ENCODE measurements around the gene LAX1.

The LAX1 gene

DNA sequence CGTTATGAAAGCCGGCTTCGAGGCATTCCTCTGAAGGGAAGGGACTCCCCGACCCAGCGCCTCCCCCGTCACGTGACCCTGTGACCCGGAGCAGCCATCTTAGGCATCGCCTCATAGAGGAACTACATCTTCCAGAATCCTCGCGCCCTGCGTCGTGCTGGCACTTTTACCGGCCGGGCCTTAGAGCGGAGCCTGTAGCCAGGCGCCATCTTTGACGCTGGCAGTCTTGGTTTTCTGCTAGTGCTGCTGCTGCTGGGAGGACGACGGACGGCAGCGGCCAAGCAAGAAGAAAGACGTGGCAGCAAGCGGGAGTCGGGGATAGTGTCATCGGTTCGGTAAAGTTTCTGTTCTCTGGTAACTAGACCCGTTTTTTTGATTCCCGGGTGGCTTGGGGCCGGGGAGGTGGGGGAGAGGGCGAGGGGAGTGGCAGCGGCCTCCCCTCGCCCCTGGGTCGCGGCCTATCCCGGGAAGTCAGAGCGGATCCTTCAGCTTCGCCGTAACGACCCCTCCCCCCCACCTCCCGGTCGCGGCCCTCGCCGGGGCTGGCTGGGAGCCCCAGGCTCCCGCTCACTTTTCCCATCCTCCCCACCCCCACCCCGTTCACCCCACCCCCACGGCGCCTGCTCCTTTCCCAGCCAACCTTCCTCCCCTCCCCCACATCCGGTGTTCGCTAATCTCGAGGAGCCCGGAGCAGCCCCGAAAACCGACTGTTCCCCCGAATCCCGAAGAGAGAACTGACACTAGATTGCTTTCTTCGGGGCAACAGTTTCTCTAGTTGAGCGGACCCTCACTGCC, 30.7 kb downstream of the LAX1 start, which contains the start of the genes ZBED6 and ZC3H11A:
TSS of gene ZBED6 (plus strand) at position 183 of the 795 bp plus-strand sequence. CDS start 1,900 bp downstream, outside the sequence.
TSS of gene ZC3H11A (plus strand) at position 183 of the 795 bp plus-strand sequence. CDS start 21,448 bp downstream, outside the sequence.
- peaks cover 39% of the 10 kb centered on the region for H3K4me1 ChIP-seq (ENCODE audit: control insufficient read depth, insufficient read depth, low read length)
- peak within 1 kb of the TSS; percentile 84 for H3K4me3 ChIP-seq (ENCODE audit: low read length)
- peaks cover 32% of the 10 kb centered on the region for H3K36me3 ChIP-seq (ENCODE audit: insufficient read depth, low read length)
- no peaks in the 10 kb centered on the region for H3K9me3 ChIP-seq (replicated peaks; ENCODE audit: low read length)
- H3K9ac ChIP-seq (ENCODE audit: low read depth, low read length): peak within 1 kb of the TSS; percentile 96
- peak within 1 kb of the TSS; percentile 81 for H3K4me2 ChIP-seq (ENCODE audit: low read length)
- no peaks in the 10 kb centered on the region for H3K27me3 ChIP-seq (ENCODE audit: control insufficient read depth, insufficient read depth, low read length)

GRCh38 chr1:203796236-203796605, 31.2 kb downstream of the LAX1 start:
- Histone ChIP-seq H3K27me3 (ENCODE audit: control insufficient read depth, insufficient read depth, low read length) (no peaks in the 10 kb centered on the region), H3K4me1 (ENCODE audit: control insufficient read depth, insufficient read depth, low read length) (peaks cover 39% of the 10 kb centered on the region), H3K9me3 (replicated peaks; ENCODE audit: low read length) (no peaks in the 10 kb centered on the region), H3K4me2 (ENCODE audit: low read length) (peak overlapping the region; percentile 81), H3K9ac (ENCODE audit: low read depth, low read length) (peak overlapping the region; percentile 96), H3K36me3 (ENCODE audit: insufficient read depth, low read length) (peaks cover 32% of the 10 kb centered on the region), H3K4me3 (ENCODE audit: low read length) (peak overlapping the region; percentile 84)

DNA sequence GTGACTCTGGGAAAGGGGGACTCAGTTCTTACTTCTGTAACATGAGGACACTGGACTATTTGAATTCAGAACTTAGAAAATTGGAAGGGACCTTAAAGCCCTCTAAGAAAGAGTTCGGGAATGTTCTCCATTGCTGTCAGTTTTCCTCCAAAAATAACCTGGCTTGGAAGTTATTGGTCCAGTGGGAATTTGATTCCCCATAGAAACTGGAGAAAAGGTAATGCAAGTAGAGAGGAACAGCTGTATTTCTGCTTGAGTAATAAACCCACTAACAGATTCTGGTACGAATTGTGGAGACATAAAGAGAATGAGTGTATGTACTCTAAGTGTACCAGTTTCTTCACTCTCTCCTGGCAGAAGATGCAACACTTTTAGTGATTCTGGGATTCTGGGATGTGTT, 32.2 kb downstream of the LAX1 start:
- no peaks in the 10 kb centered on the region for H3K27me3 ChIP-seq (ENCODE audit: control insufficient read depth, insufficient read depth, low read length)
- peak overlapping the region; percentile 84 for H3K4me3 ChIP-seq (ENCODE audit: low read length)
- H3K9ac ChIP-seq (ENCODE audit: low read depth, low read length): peak overlapping the region; percentile 96

GRCh38 chr1:203797948-203798655, 33.1 kb downstream of the LAX1 start:
- Histone ChIP-seq H3K9me3 (replicated peaks; ENCODE audit: low read length) (no peaks in the 10 kb centered on the region), H3K4me2 (ENCODE audit: low read length) (peak overlapping the region; percentile 81), H3K4me3 (ENCODE audit: low read length) (peak overlapping the region; percentile 84)

More for the DNA sequence above, 32.2 kb downstream of the LAX1 start:
- Histone ChIP-seq H3K36me3 (ENCODE audit: insufficient read depth, low read length) (peaks cover 36% of the 10 kb centered on the region), H3K9me3 (replicated peaks; ENCODE audit: low read length) (no peaks in the 10 kb centered on the region), H3K4me2 (ENCODE audit: low read length) (peak overlapping the region; percentile 81), H3K4me1 (ENCODE audit: control insufficient read depth, insufficient read depth, low read length) (peaks cover 39% of the 10 kb centered on the region)

GRCh38 chr1:203799157-203799556, 34.2 kb downstream of the LAX1 start:
- no peak overlapping the region for H3K4me2 ChIP-seq (ENCODE audit: low read length)
- H3K4me1 ChIP-seq (ENCODE audit: control insufficient read depth, insufficient read depth, low read length): peaks cover 39% of the 10 kb centered on the region
- no peak overlapping the region for H3K9ac ChIP-seq (ENCODE audit: low read depth, low read length)
- no peak overlapping the region for H3K4me3 ChIP-seq (ENCODE audit: low read length)
- no peaks in the 10 kb centered on the region for H3K27me3 ChIP-seq (ENCODE audit: control insufficient read depth, insufficient read depth, low read length)
- peaks cover 49% of the 10 kb centered on the region for H3K36me3 ChIP-seq (ENCODE audit: insufficient read depth, low read length)
- H3K9me3 ChIP-seq (replicated peaks; ENCODE audit: low read length): no peaks in the 10 kb centered on the region

More at GRCh38 chr1:203797948-203798655, 33.1 kb downstream of the LAX1 start:
- Histone ChIP-seq H3K27me3 (ENCODE audit: control insufficient read depth, insufficient read depth, low read length) (no peaks in the 10 kb centered on the region), H3K36me3 (ENCODE audit: insufficient read depth, low read length) (peaks cover 41% of the 10 kb centered on the region), H3K4me1 (ENCODE audit: control insufficient read depth, insufficient read depth, low read length) (peaks cover 39% of the 10 kb centered on the region), H3K9ac (ENCODE audit: low read depth, low read length) (no peak overlapping the region)

GRCh38 chr1:203799971-203800370, 35.0 kb downstream of the LAX1 start:
- no peak overlapping the region for H3K9ac ChIP-seq (ENCODE audit: low read depth, low read length)
- H3K4me1 ChIP-seq (ENCODE audit: control insufficient read depth, insufficient read depth, low read length): peaks cover 37% of the 10 kb centered on the region
- no peaks in the 10 kb centered on the region for H3K9me3 ChIP-seq (replicated peaks; ENCODE audit: low read length)
- H3K4me2 ChIP-seq (ENCODE audit: low read length): peak overlapping the region; percentile 42
- H3K27me3 ChIP-seq (ENCODE audit: control insufficient read depth, insufficient read depth, low read length): no peaks in the 10 kb centered on the region
- H3K4me3 ChIP-seq (ENCODE audit: low read length): no peak overlapping the region
- H3K36me3 ChIP-seq (ENCODE audit: insufficient read depth, low read length): peaks cover 54% of the 10 kb centered on the region

DNA sequence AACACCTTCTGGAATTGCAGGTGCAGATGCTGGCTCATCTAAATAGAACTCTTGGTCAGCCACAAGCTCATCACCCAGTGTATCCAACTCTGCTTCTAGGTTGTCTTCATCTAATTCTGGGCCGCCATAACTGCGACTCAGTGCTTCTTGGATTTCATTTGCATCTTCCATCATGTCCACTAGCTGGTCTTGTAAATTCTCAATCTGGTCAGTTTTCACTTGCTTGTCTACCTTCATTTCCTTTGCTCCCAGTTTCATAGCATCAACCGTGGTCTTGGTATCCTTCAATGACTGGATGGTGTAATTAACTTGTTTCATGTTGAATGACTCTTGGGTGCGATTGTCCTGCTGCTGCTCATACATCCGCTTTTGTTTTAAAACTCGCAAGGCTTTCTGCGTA, 40.7 kb downstream of the LAX1 start:
- Histone ChIP-seq H3K9me3 (replicated peaks; ENCODE audit: low read length) (no peaks in the 10 kb centered on the region), H3K4me3 (ENCODE audit: low read length) (no peak overlapping the region), H3K4me2 (ENCODE audit: low read length) (no peak overlapping the region), H3K9ac (ENCODE audit: low read depth, low read length) (no peak overlapping the region), H3K4me1 (ENCODE audit: control insufficient read depth, insufficient read depth, low read length) (peaks cover 10% of the 10 kb centered on the region), H3K27me3 (ENCODE audit: control insufficient read depth, insufficient read depth, low read length) (no peaks in the 10 kb centered on the region), H3K36me3 (ENCODE audit: insufficient read depth, low read length) (peaks cover 49% of the 10 kb centered on the region)

DNA sequence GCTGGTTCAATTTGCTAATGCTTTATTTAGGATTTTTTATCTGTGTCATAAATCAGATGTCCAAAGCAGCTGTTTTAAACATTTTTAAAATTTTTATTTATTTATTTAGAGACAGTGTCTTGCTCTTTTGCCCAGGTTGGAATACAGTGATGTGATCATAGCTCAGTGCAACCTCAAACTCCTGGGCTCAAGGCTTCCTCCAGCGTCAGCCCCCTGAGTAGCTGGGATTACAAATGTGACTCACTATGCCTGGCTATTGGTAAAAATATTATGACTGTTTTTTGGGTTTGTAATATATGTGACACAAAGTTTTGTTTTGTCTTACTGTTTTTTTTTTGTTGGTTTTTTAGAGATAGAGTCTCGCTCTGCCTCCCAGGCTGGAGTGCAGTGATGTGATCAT, 42.2 kb downstream of the LAX1 start:
- no peak overlapping the region for H3K4me3 ChIP-seq (ENCODE audit: low read length)
- H3K4me1 ChIP-seq (ENCODE audit: control insufficient read depth, insufficient read depth, low read length): peaks cover 17% of the 10 kb centered on the region
- H3K27me3 ChIP-seq (ENCODE audit: control insufficient read depth, insufficient read depth, low read length): no peaks in the 10 kb centered on the region
- H3K9ac ChIP-seq (ENCODE audit: low read depth, low read length): no peak overlapping the region
- no peaks in the 10 kb centered on the region for H3K9me3 ChIP-seq (replicated peaks; ENCODE audit: low read length)
- H3K4me2 ChIP-seq (ENCODE audit: low read length): peak overlapping the region; percentile 35
- H3K36me3 ChIP-seq (ENCODE audit: insufficient read depth, low read length): peaks cover 52% of the 10 kb centered on the region

DNA sequence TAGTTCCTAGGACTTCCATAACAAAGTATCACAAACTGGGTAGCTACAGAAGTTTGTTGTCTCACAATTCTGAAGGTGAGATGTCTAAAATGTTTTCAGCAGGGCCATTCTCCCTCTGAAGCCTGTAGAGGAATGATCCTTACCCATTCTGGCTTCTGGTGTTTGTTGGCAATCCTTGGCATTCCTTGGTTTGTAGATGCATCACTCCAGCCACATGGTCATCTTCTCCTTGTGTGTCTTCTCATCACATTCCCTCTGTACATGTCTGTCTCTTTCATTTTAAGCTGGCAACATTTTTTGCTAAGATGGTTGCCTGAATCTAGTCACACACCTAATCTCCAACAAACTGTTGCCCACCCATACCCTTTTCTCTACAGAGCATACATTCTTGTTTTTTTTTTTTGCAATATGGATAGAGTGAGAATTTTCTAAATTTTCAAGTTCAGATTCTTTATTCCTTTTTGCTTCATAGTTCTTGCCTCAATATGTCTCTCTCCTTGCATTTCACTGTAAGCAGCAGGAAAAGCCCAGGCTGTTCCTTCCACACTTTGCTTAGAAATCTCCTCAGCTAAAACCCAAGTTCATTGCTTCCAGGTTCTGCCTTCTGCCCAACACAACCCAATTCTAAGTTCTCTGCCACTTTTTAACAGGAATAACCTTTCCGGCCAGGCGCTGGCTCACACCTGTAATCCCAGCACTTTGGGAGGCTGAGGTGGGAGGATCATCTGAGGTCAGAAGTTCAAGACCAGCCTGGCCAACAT, 48.8 kb downstream of the LAX1 start:
- H3K4me1 ChIP-seq (ENCODE audit: control insufficient read depth, insufficient read depth, low read length): peaks cover 7% of the 10 kb centered on the region
- H3K27me3 ChIP-seq (ENCODE audit: control insufficient read depth, insufficient read depth, low read length): no peaks in the 10 kb centered on the region
- no peak overlapping the region for H3K4me3 ChIP-seq (ENCODE audit: low read length)
- H3K9me3 ChIP-seq (replicated peaks; ENCODE audit: low read length): no peaks in the 10 kb centered on the region
- peaks cover 59% of the 10 kb centered on the region for H3K36me3 ChIP-seq (ENCODE audit: insufficient read depth, low read length)
- no peak overlapping the region for H3K4me2 ChIP-seq (ENCODE audit: low read length)
- H3K9ac ChIP-seq (ENCODE audit: low read depth, low read length): no peak overlapping the region

GRCh38 chr1:203818399-203818798, 53.4 kb downstream of the LAX1 start:
- Histone ChIP-seq H3K27me3 (ENCODE audit: control insufficient read depth, insufficient read depth, low read length) (no peaks in the 10 kb centered on the region), H3K4me3 (ENCODE audit: low read length) (no peak overlapping the region), H3K4me1 (ENCODE audit: control insufficient read depth, insufficient read depth, low read length) (no peaks in the 10 kb centered on the region), H3K36me3 (ENCODE audit: insufficient read depth, low read length) (peaks cover 74% of the 10 kb centered on the region), H3K4me2 (ENCODE audit: low read length) (no peak overlapping the region), H3K9me3 (replicated peaks; ENCODE audit: low read length) (no peaks in the 10 kb centered on the region), H3K9ac (ENCODE audit: low read depth, low read length) (no peak overlapping the region)

GRCh38 chr1:203823306-203823705, 58.3 kb downstream of the LAX1 start:
- Histone ChIP-seq H3K36me3 (ENCODE audit: insufficient read depth, low read length) (peaks cover 69% of the 10 kb centered on the region), H3K9me3 (replicated peaks; ENCODE audit: low read length) (no peaks in the 10 kb centered on the region), H3K27me3 (ENCODE audit: control insufficient read depth, insufficient read depth, low read length) (no peaks in the 10 kb centered on the region), H3K4me2 (ENCODE audit: low read length) (no peak overlapping the region), H3K9ac (ENCODE audit: low read depth, low read length) (no peak overlapping the region), H3K4me3 (ENCODE audit: low read length) (no peak overlapping the region), H3K4me1 (ENCODE audit: control insufficient read depth, insufficient read depth, low read length) (peaks cover 6% of the 10 kb centered on the region)
